CD4-positive, alpha-beta T cell (primary cell): ENCODE data around the gene TRIM46. TPM values are rescaled to one million over a fixed set of nuclear protein-coding genes. Genes with fewer than 3 reads are reported as not detected.
"Not testable (repeated sequence)": the region's sequence is repeated elsewhere in the genome, so short reads cannot be mapped to it uniquely, and the experiment has no call there.

Experiments
- ATAC-seq: fragments of 200-7000 bp; cut with Tn5 transposase; one replicate; pipeline ENCODE4 v1.10.0; 2022; ENCODE audit warnings: mild to moderate bottlenecking; ENCODE audit not compliant: poor library complexity
- CTCF ChIA-PET: fragments of 350-600 bp; sonication (Branson Sonifier 250); formaldehyde crosslinking; loops from one replicate; lab custom pipeline; 2021; ENCODE audit warnings: antibody characterized with exemption, inconsistent platforms; lab: Charles Lee
- POLR2A ChIA-PET: fragments of 350-600 bp; sonication (Branson Sonifier 250); formaldehyde crosslinking; loops from one replicate; lab custom pipeline; 2021; ENCODE audit warnings: antibody characterized with exemption, inconsistent platforms; lab: Charles Lee
- DNase-seq, 14 experiments: peaks; one replicate each; pipeline ENCODE4 v3.0.0-alpha.2; 2013 to 2020; ENCODE audit warnings: mixed read lengths in 2 of 14
- H3K27ac ChIP-seq, 2 donors: one replicate each; pipeline versions ENCODE4 v1.5.1 to v1.7.0; 2013; ENCODE audit warnings: low read length in 2 of 2, low read depth in 1 of 2, mild to moderate bottlenecking in 1 of 2
- H3K27me3 ChIP-seq, 2 experiments: 1 replicate in 1 of 2; 2 replicates in 1 of 2; pipeline versions ENCODE4 v1.6.1 to v1.7.0; 2013; ENCODE audit warnings: low read length in 2 of 2, control low read depth in 1 of 2, mild to moderate bottlenecking in 1 of 2, moderate library complexity in 1 of 2; ENCODE audit not compliant: insufficient read depth in 2 of 2, control insufficient read depth in 1 of 2
- H3K36me3 ChIP-seq: one replicate; pipeline ENCODE4 v1.6.1; 2013; ENCODE audit warnings: low read length, control low read depth; ENCODE audit not compliant: insufficient read depth
- H3K4me1 ChIP-seq: one replicate; pipeline ENCODE4 v1.6.1; 2013; ENCODE audit warnings: low read length, control low read depth; ENCODE audit not compliant: insufficient read depth
- H3K4me3 ChIP-seq: one replicate; pipeline ENCODE4 v1.5.1; 2013; ENCODE audit warnings: mild to moderate bottlenecking, low read length, moderate library complexity
- H3K9me3 ChIP-seq, 2 experiments: 1 replicate in 1 of 2; 2 replicates in 1 of 2; pipeline versions ENCODE4 v1.6.1 to v1.7.0; 2013; ENCODE audit warnings: low read length in 2 of 2, mild to moderate bottlenecking in 2 of 2, control low read depth in 1 of 2, moderate library complexity in 1 of 2; ENCODE audit not compliant: control insufficient read depth in 1 of 2, insufficient read depth in 1 of 2
- H3K27ac Mint-ChIP-seq: one replicate; pipeline ENCODE4 v1.8.0; 2020; ENCODE audit warnings: mixed read lengths
- H3K27me3 Mint-ChIP-seq: one replicate; pipeline ENCODE4 v1.8.0; 2021; ENCODE audit warnings: mixed read lengths
- H3K36me3 Mint-ChIP-seq: one replicate; pipeline ENCODE4 v1.8.0; 2021; ENCODE audit warnings: low read depth, mixed read lengths
- H3K4me1 Mint-ChIP-seq: one replicate; pipeline ENCODE4 v1.8.0; 2021; ENCODE audit warnings: low read depth, mixed read lengths
- H3K4me3 Mint-ChIP-seq: one replicate; pipeline ENCODE4 v1.8.0; 2020; ENCODE audit warnings: mild to moderate bottlenecking, mixed read lengths
- H3K9me3 Mint-ChIP-seq: one replicate; pipeline ENCODE4 v1.8.0; 2020; ENCODE audit warnings: mixed read lengths
- CTCF ChIP-seq: fragments of 200-600 bp; IDR thresholded peaks from one replicate; pipeline ENCODE4 v1.8.0; 2022; ENCODE audit warnings: antibody characterized with exemption, mild to moderate bottlenecking
- intact Hi-C, 2 experiments: fragments of 100-400 bp; cut with DNase I in 1 of 2; cut with micrococcal nuclease in 1 of 2; formaldehyde crosslinking; loops; one replicate each; pipeline versions ENCODE4 v1.15.1 to v1.9.0; 2023 to 2025; cut with DNase I, micrococcal nuclease
- total RNA-seq, 174 experiments: library from RNA in 2 of 174; stranded (reverse) in 2 of 174; gene quantifications; one replicate each; pipeline ENCODE4 v1.2.3 and lab custom pipeline; 2021 to 2026

Gene TRIM46
- total RNA-seq, 2 experiments from 2014 or later, result 2.9 to 3.0 TPM

DNA sequence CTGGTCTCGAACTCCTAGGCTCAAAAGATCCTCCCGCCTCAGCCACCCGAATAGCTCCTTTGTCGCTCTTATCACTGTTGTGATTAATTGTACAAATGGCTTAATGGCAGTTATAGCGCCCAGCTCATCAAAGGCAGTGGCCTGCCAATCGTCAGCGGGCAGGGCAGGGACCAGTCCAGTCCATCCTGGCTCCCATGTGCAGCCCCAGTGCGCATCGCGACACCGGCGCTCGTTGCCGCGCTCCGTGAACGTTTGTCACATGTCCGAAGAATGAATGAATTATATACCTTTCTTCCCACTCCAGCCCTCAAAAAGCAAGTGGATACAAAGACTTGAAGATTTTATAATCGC, 53.2 kb downstream of the TRIM46 start:
- Mint-ChIP-seq H3K36me3 (no peaks in the 10 kb centered on the region), H3K27ac (peak overlapping the region; percentile 74), H3K27me3 (no peaks in the 10 kb centered on the region), H3K9me3 (no peaks in the 10 kb centered on the region), H3K4me3 (peak overlapping the region; percentile 72), H3K4me1 (peaks cover 26% of the 10 kb centered on the region)
- Histone ChIP-seq H3K27me3 (no peaks in the 10 kb centered on the region), H3K4me1 (peaks cover 25% of the 10 kb centered on the region), H3K27ac (peak overlapping the region; percentile 82 to 87), H3K36me3 (peaks cover 4% of the 10 kb centered on the region), H3K4me3 (peak overlapping the region; percentile 75), H3K9me3 (no peaks in the 10 kb centered on the region)
- intact Hi-C loops, result loop anchor here (1.0 to 5.0 kb wide), 6 partner anchors 17 to 136 kb away; partner anchors contain the start of gene THBS3 (in 2 of the 2)
- DNase-seq (peak in 3 of 14 experiments; percentile 23 to 44 (median 40)), ATAC-seq (peak; percentile 2)
- ChIA-PET POLR2A (interaction anchor here (0.9 to 3.4 kb wide), 12 partner anchors 8 to 97 kb away, joined by 3 to 42 read pairs (median 5); partner anchors contain the start of genes KRTCAP2, MTX1 and THBS3), CTCF (interaction anchor here (0.9 to 3.3 kb wide), 14 partner anchors 14 to 142 kb away, joined by 3 to 23 read pairs (median 4); partner anchors contain the start of genes KRTCAP2, MTX1 and TRIM46)
- peak; percentile 66 for TF ChIP-seq CTCF

DNA sequence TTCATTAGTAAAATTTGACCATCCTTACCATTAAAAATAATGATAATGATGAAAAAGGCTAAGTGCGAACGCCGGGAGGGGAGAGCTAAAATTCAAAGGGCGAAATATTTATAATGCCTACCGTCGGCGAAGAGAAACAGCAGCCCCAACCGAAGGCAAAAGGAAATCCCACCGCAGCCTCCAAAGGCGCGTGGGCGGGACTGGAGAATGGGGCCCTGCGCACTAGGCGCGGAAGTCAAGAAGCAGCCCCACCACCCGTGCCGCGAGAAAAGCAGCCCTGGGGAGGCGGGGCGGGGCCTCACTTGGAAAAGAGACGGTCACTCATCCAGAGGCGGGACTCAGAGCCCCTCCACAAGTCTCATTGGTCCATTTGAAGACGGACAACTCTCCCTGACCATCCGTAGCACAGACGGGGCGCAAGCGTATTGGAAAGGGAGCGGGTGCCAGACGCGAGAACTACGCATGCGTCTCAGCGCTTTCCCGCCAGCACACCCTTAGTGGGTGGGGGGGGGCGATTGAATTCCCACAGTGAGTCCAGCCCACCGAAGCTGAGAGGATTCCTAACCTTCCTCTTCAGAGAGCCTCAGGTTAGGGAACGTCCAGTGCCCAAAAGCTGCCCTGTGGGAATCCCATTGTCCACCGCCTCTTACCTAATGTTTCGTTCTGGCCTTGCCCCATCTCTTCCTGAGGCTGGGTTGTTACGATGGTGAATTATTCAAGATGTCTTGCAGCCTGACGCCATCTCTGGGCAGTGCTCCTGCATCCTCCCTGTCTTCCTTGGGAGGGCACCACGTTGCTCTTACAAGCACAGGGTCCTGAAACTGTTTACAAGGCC, 53.8 kb downstream of the TRIM46 start:
- H3K4me1 Mint-ChIP-seq, result peaks cover 26% of the 10 kb centered on the region
- POLR2A ChIA-PET, result interaction anchor here (0.9 to 3.4 kb wide), 12 partner anchors 8 to 97 kb away, joined by 3 to 42 read pairs (median 5); partner anchors contain the start of genes KRTCAP2, MTX1 and THBS3
- ATAC-seq, result peak; percentile 93
- H3K4me3 Mint-ChIP-seq, result peak overlapping the region; percentile 72
- no peak for TF ChIP-seq CTCF
- Histone ChIP-seq H3K4me3 (peak overlapping the region; percentile 75), H3K27ac (peak overlapping the region; percentile 82 to 87), H3K27me3 (no peaks in the 10 kb centered on the region), H3K36me3 (peaks cover 4% of the 10 kb centered on the region), H3K4me1 (peaks cover 25% of the 10 kb centered on the region), H3K9me3 (no peaks in the 10 kb centered on the region)
- peak overlapping the region; percentile 74 for H3K27ac Mint-ChIP-seq
- no peaks in the 10 kb centered on the region for H3K27me3 Mint-ChIP-seq
- CTCF ChIA-PET, result interaction anchor here (0.9 to 3.3 kb wide), 14 partner anchors 13 to 143 kb away, joined by 3 to 23 read pairs (median 4); partner anchors contain the start of genes KRTCAP2, MTX1 and TRIM46
- DNase-seq, result peak; percentile 96 to 100 (median 98)
- H3K36me3 Mint-ChIP-seq, result no peaks in the 10 kb centered on the region
- intact Hi-C loops, result loop anchor here (1.0 to 5.0 kb wide), 5 partner anchors 15 to 137 kb away; no protein-coding TSS in a partner anchor
- no peaks in the 10 kb centered on the region for H3K9me3 Mint-ChIP-seq

GRCh38 chr1:155228096-155228427, 54.4 kb downstream of the TRIM46 start:
- no peaks in the 10 kb centered on the region for H3K27me3 Mint-ChIP-seq
- no peaks in the 10 kb centered on the region for H3K9me3 Mint-ChIP-seq
- no peaks in the 10 kb centered on the region for H3K36me3 Mint-ChIP-seq
- ChIA-PET CTCF (interaction anchor here (0.7 to 3.3 kb wide), 5 partner anchors 16 to 54 kb away, joined by 4 to 23 read pairs (median 12); partner anchors contain the start of genes KRTCAP2 and TRIM46), POLR2A (interaction anchor here (1.5 to 3.4 kb wide), 4 partner anchors 20 to 96 kb away, joined by 5 to 42 read pairs (median 14); partner anchors contain the start of genes KRTCAP2, MTX1 and THBS3)
- H3K4me3 Mint-ChIP-seq, result peak overlapping the region; percentile 72
- TF ChIP-seq CTCF, result no peak
- intact Hi-C loops, result loop anchor here (2.0 to 5.0 kb wide), 3 partner anchors 15 to 136 kb away; no protein-coding TSS in a partner anchor
- H3K36me3 ChIP-seq, result peaks cover 4% of the 10 kb centered on the region
- peaks cover 26% of the 10 kb centered on the region for H3K4me1 Mint-ChIP-seq
- ATAC-seq (no peak), DNase-seq (no peak)
- H3K27ac Mint-ChIP-seq, result peak overlapping the region; percentile 74
- peak overlapping the region; percentile 51 to 82 for H3K27ac ChIP-seq
- H3K4me1 ChIP-seq, result peaks cover 25% of the 10 kb centered on the region
- no peaks in the 10 kb centered on the region for H3K27me3 ChIP-seq
- no peaks in the 10 kb centered on the region for H3K9me3 ChIP-seq
- peak overlapping the region; percentile 75 for H3K4me3 ChIP-seq

- H3K36me3 ChIP-seq, ATAC-seq, DNase-seq, H3K27ac ChIP-seq, POLR2A ChIA-PET, H3K36me3 Mint-ChIP-seq, H3K9me3 ChIP-seq, H3K4me3 Mint-ChIP-seq, H3K27ac Mint-ChIP-seq, H3K4me3 ChIP-seq, intact Hi-C loops, H3K27me3 ChIP-seq, H3K27me3 Mint-ChIP-seq, H3K9me3 Mint-ChIP-seq: not testable (repeated sequence)
- CTCF ChIA-PET, result interaction anchor here (0.7 kb wide), 1 partner anchor 37 kb away, joined by 3 read pairs; no protein-coding TSS in a partner anchor
- H3K4me1 ChIP-seq, result peaks cover 28% of the 10 kb centered on the region
- H3K4me1 Mint-ChIP-seq, result peaks cover 28% of the 10 kb centered on the region
Observed at GRCh38 chr1:155231302-155231701, 57.7 kb downstream of the TRIM46 start.
